ENCODE measurements around the gene PYGO2. TPM values are rescaled to one million over a fixed set of nuclear protein-coding genes. Genes with fewer than 3 reads are reported as not detected.

PYGO2 gene
- total RNA-seq, 2 experiments from 2014 or later, result 30.3 to 32.8 TPM

DNA sequence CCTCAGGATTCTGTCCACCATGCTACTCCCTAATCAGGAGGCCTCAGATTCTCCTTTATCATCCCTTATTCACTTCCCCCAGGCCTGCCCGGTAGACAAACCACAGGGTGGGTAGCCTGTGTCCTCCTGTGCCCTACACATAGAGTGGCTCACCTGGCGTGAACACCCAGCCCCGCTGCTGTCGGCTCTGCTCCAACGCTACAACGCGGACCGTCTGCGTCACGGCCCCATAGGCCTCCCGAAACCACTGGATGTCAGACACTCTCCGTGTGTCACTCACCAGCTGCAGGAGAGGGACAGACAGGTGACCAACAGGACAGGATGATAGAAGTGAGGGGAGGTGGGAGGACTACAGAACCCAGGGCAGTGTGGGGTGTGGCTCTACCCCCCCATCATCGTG is 35.4 kb downstream of the PYGO2 start:
- Histone ChIP-seq H3K9me3 (ENCODE audit: control insufficient read depth in 1 of 2, insufficient read depth in 1 of 2, low read length in 2 of 2) (no peaks in the 10 kb centered on the region), H3K4me1 (ENCODE audit: insufficient read depth, low read length) (peaks cover 13% of the 10 kb centered on the region), H3K4me3 (ENCODE audit: low read length) (no peak overlapping the region), H3K36me3 (ENCODE audit: insufficient read depth, low read length) (peaks cover 69% of the 10 kb centered on the region), H3K27me3 (ENCODE audit: control insufficient read depth in 1 of 2, insufficient read depth in 2 of 2, low read length in 2 of 2) (no peaks in the 10 kb centered on the region), H3K27ac (ENCODE audit: low read depth in 1 of 2, low read length in 2 of 2) (no peak overlapping the region)
- Mint-ChIP-seq H3K4me1 (ENCODE audit: low read depth) (peaks cover 7% of the 10 kb centered on the region), H3K4me3 (no peak overlapping the region), H3K9me3 (no peaks in the 10 kb centered on the region), H3K36me3 (ENCODE audit: low read depth) (peaks cover 80% of the 10 kb centered on the region), H3K27me3 (no peaks in the 10 kb centered on the region), H3K27ac (peak overlapping the region; percentile 20)
- TF ChIP-seq, protein P1, sequence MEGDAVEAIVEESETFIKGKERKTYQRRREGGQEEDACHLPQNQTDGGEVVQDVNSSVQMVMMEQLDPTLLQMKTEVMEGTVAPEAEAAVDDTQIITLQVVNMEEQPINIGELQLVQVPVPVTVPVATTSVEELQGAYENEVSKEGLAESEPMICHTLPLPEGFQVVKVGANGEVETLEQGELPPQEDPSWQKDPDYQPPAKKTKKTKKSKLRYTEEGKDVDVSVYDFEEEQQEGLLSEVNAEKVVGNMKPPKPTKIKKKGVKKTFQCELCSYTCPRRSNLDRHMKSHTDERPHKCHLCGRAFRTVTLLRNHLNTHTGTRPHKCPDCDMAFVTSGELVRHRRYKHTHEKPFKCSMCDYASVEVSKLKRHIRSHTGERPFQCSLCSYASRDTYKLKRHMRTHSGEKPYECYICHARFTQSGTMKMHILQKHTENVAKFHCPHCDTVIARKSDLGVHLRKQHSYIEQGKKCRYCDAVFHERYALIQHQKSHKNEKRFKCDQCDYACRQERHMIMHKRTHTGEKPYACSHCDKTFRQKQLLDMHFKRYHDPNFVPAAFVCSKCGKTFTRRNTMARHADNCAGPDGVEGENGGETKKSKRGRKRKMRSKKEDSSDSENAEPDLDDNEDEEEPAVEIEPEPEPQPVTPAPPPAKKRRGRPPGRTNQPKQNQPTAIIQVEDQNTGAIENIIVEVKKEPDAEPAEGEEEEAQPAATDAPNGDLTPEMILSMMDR (IDR thresholded peaks at IDR 0.05), result no peak
- ChIA-PET POLR2A (no interaction called here), CTCF (interaction anchor here (0.6 kb wide), 1 partner anchor 61 kb away, joined by 3 read pairs; no protein-coding TSS in a partner anchor)
- DNase-seq, result no peak
- intact Hi-C loops (cut with DNase I, micrococcal nuclease), result no loop called here
- no peak for ATAC-seq (ENCODE audit: poor library complexity)

DNA sequence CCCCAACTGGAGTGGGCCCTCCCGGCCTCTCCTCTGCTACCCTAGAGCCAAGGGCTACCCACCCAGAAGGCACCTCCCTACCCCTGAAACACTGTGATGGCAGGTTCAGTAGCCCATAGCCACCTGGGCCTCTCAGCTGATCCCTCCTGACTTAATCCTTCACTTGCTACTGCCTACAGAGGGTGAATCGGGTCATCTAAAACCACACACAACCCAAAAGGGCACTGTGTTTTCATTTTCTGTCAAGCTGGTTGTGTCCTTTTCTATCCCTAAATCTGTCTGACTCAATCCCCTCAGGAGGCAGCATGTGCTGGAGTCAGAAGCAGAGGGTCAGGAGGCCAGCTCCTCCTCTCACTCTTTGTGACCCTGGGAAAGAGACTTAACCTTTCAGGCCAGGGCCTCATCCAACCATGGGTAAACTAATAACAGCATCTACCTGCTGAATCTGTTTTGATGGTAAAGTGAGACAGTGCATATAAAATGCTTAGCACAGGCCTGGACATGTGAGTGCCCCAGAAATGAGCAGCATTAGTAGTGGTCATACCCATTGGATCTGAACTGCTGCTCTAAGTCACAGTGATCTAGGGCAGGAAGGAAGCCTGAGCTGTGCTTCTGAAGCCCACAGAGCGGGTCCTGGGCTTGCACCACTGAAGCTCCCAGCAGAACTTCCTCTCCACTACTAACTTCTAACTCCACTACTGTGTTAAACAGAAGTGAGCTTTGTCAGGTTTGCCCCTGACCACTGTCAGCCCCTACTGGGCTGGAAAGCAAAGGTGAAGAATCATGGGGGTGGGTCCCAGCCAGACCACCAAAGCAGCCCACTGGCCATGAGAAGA is 36.0 kb downstream of the PYGO2 start:
- H3K9me3 ChIP-seq (ENCODE audit: control insufficient read depth in 1 of 2, insufficient read depth in 1 of 2, low read length in 2 of 2), result no peaks in the 10 kb centered on the region
- Mint-ChIP-seq H3K36me3 (ENCODE audit: low read depth) (peaks cover 78% of the 10 kb centered on the region), H3K27ac (peak overlapping the region; percentile 20), H3K27me3 (no peaks in the 10 kb centered on the region), H3K9me3 (no peaks in the 10 kb centered on the region), H3K4me1 (ENCODE audit: low read depth) (peaks cover 7% of the 10 kb centered on the region), H3K4me3 (no peak overlapping the region)
- DNase-seq (no peak), ATAC-seq (ENCODE audit: poor library complexity) (no peak)
- POLR2A ChIA-PET, result interaction anchor here (0.5 kb wide), 1 partner anchor 317 kb away, joined by 3 read pairs; no protein-coding TSS in a partner anchor
- peaks cover 69% of the 10 kb centered on the region for H3K36me3 ChIP-seq (ENCODE audit: insufficient read depth, low read length)
- H3K27me3 ChIP-seq (ENCODE audit: control insufficient read depth in 1 of 2, insufficient read depth in 2 of 2, low read length in 2 of 2), result no peaks in the 10 kb centered on the region
- no peak overlapping the region for H3K27ac ChIP-seq (ENCODE audit: low read depth in 1 of 2, low read length in 2 of 2)
- H3K4me1 ChIP-seq (ENCODE audit: insufficient read depth, low read length), result peaks cover 13% of the 10 kb centered on the region
- TF ChIP-seq, protein P1 (IDR thresholded peaks at IDR 0.05), result no peak
- intact Hi-C loops (cut with DNase I, micrococcal nuclease), result no loop called here
- CTCF ChIA-PET, result interaction anchor here (0.6 kb wide), 1 partner anchor 60 kb away, joined by 3 read pairs; no protein-coding TSS in a partner anchor
- no peak overlapping the region for H3K4me3 ChIP-seq (ENCODE audit: low read length)

DNA sequence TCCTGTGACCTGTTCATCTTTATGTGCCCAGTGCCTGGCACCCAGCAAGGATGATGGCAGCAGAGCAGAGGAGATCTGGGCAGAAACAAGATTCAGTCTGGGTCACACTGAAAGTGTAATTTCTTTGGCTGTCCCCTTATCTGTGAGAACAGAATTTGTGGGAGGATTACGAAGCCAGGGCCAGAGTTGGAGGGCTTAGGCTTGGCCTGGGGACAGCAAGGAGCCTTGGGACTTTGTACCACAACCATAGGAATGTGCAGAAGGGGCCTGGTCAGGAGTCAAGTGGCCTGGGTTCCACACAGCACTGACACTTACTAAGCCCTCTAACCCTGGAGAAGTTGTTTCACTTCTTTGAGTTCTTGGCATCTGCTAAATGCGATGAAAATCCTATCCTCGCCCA is 37.9 kb downstream of the PYGO2 start:
- Mint-ChIP-seq H3K36me3 (ENCODE audit: low read depth) (peaks cover 63% of the 10 kb centered on the region), H3K9me3 (no peaks in the 10 kb centered on the region), H3K27me3 (no peaks in the 10 kb centered on the region), H3K4me1 (ENCODE audit: low read depth) (peaks cover 7% of the 10 kb centered on the region), H3K27ac (no peak overlapping the region), H3K4me3 (no peak overlapping the region)
- DNase-seq (no peak), ATAC-seq (ENCODE audit: poor library complexity) (no peak)
- Histone ChIP-seq H3K36me3 (ENCODE audit: insufficient read depth, low read length) (peaks cover 55% of the 10 kb centered on the region), H3K4me3 (ENCODE audit: low read length) (no peak overlapping the region), H3K27me3 (ENCODE audit: control insufficient read depth in 1 of 2, insufficient read depth in 2 of 2, low read length in 2 of 2) (no peaks in the 10 kb centered on the region), H3K4me1 (ENCODE audit: insufficient read depth, low read length) (peaks cover 13% of the 10 kb centered on the region), H3K9me3 (ENCODE audit: control insufficient read depth in 1 of 2, insufficient read depth in 1 of 2, low read length in 2 of 2) (no peaks in the 10 kb centered on the region), H3K27ac (ENCODE audit: low read depth in 1 of 2, low read length in 2 of 2) (no peak overlapping the region)
- TF ChIP-seq, protein P1 (IDR thresholded peaks at IDR 0.05), result no peak
- ChIA-PET CTCF (no interaction called here), POLR2A (no interaction called here)
- intact Hi-C loops (cut with DNase I, micrococcal nuclease), result no loop called here
